HepG2 (cell line): Measurements from ENCODE around the gene SESN1. TPM values are rescaled to one million over a fixed set of nuclear protein-coding genes. Genes with fewer than 3 reads are reported as not detected.

Source experiments
- CEBPB ChIP-seq: IDR thresholded peaks from 2 replicates; pipeline ENCODE4 v1.6.1; 2011; ENCODE audit warnings: low read depth, low read length, improper control_type of control experiment, borderline replicate concordance
- FOXA1 ChIP-seq, 2 experiments: fragments of 450-650 bp in 1 of 2; sonication (generic) in 1 of 2; formaldehyde crosslinking in 1 of 2; IDR thresholded peaks; 2 replicates each; pipeline versions ENCODE4 v1.4.0 to v1.6.1; 2016 to 2020; ENCODE audit warnings: missing genetic modification reagents in 1 of 2
- HNF4A ChIP-seq: sonication (generic); formaldehyde crosslinking; IDR thresholded peaks from 2 replicates; pipeline ENCODE4 v1.4.0; 2020; ENCODE audit warnings: missing genetic modification reagents
- JARID2 ChIP-seq: sonication (generic); formaldehyde crosslinking; IDR thresholded peaks from 2 replicates; pipeline ENCODE4 v1.8.1; 2023; ENCODE audit warnings: missing genetic modification reagents, inconsistent platforms; ENCODE audit not compliant: insufficient replicate concordance
- KLF11 ChIP-seq: IDR thresholded peaks from 2 replicates; pipeline ENCODE4 v1.6.1; 2016; ENCODE audit warnings: missing compliant biosample characterization
- MBNL3 ChIP-seq: fragments of 250-450 bp; sonication (Bioruptor Pico); conservative IDR thresholded peaks from 2 replicates; pipeline ENCODE4 v1.8.0; 2022; ENCODE audit warnings: mild to moderate bottlenecking, inconsistent platforms
- NCOA1 ChIP-seq: sonication (generic); formaldehyde crosslinking; IDR thresholded peaks from 2 replicates; pipeline ENCODE4 v1.9.0; 2021; ENCODE audit warnings: missing genetic modification reagents
- RCOR2 ChIP-seq: IDR thresholded peaks from 2 replicates; pipeline ENCODE4 v1.6.1; 2016; ENCODE audit warnings: missing biosample characterization, missing genetic modification reagents
- SATB2 ChIP-seq: sonication (generic); formaldehyde crosslinking; IDR thresholded peaks from 2 replicates; pipeline ENCODE4 v1.5.0; 2020; ENCODE audit warnings: missing genetic modification reagents
- SP4 ChIP-seq: sonication (generic); formaldehyde crosslinking; IDR thresholded peaks from 2 replicates; pipeline ENCODE4 v1.8.1; 2023; ENCODE audit warnings: mild to moderate bottlenecking, missing genetic modification reagents
- WIZ ChIP-seq: sonication (generic); formaldehyde crosslinking; IDR thresholded peaks from 2 replicates; pipeline ENCODE4 v1.5.1; 2020; ENCODE audit warnings: mild to moderate bottlenecking, missing genetic modification reagents
- ZNF33A ChIP-seq: sonication (generic); formaldehyde crosslinking; IDR thresholded peaks from 2 replicates; pipeline ENCODE4 v1.5.1; 2020; ENCODE audit warnings: missing genetic modification reagents, mild to moderate bottlenecking, moderate library complexity, borderline replicate concordance
- ZNF616 ChIP-seq: sonication (generic); formaldehyde crosslinking; IDR thresholded peaks from 2 replicates; pipeline ENCODE4 v1.5.0; 2020; ENCODE audit warnings: low read depth, mild to moderate bottlenecking, missing genetic modification reagents
- ZNF747 ChIP-seq: sonication (generic); formaldehyde crosslinking; IDR thresholded peaks from 2 replicates; pipeline ENCODE4 v1.8.1; 2023; ENCODE audit warnings: missing genetic modification reagents, mild to moderate bottlenecking, borderline replicate concordance
- ZSCAN21 ChIP-seq: sonication (generic); formaldehyde crosslinking; IDR thresholded peaks from 2 replicates; pipeline ENCODE4 v1.8.0; 2022; ENCODE audit warnings: mild to moderate bottlenecking, missing genetic modification reagents, moderate library complexity, borderline replicate concordance
- polyA plus RNA-seq, 8 experiments: library from polyadenylated mRNA; depleted of rRNA in 3 of 8; stranded (reverse) in 7 of 8; unstranded in 1 of 8; fragments of >200 nt; fragmentation: Illumina TruSeq in 4 of 8; extraction: Trizol in 4 of 8; gene quantifications; 2 replicates each; pipeline versions ENCODE4 v1.2.1 to v1.2.3, GENCODE V29; 2011 to 2016; ENCODE audit warnings: low read depth in 4 of 8, missing spikeins in 1 of 8, mixed read lengths in 1 of 8; ENCODE audit not compliant: insufficient read depth in 1 of 8
- total RNA-seq, 5 experiments: library from RNA; depleted of rRNA; stranded (reverse); fragments of >200 nt; fragmentation: Illumina TruSeq; extraction: Trizol; gene quantifications; 2 replicates each; pipeline ENCODE4 v1.2.3, GENCODE V29; 2016; ENCODE audit warnings: low read depth in 1 of 5
- TF ChIP-seq, protein P1 (sequence below), 2 experiments: fragments of 450-650 bp in 1 of 2; sonication (generic) in 1 of 2; formaldehyde crosslinking; IDR thresholded peaks; 2 replicates each; pipeline versions ENCODE4 v1.5.0 to v1.8.0; 2020 to 2022; ENCODE audit warnings: mild to moderate bottlenecking in 1 of 2, missing genetic modification reagents in 1 of 2
- TF ChIP-seq, protein P2 (sequence below): sonication (generic); formaldehyde crosslinking; IDR thresholded peaks from 2 replicates; pipeline ENCODE4 v1.5.0; 2020; ENCODE audit warnings: missing genetic modification reagents
- TF ChIP-seq, protein P3 (sequence below): sonication (generic); formaldehyde crosslinking; IDR thresholded peaks from 2 replicates; pipeline ENCODE4 v1.5.1; 2020; ENCODE audit warnings: missing genetic modification reagents, mild to moderate bottlenecking, borderline replicate concordance
- TF ChIP-seq, protein P4 (sequence below): IDR thresholded peaks from 2 replicates; pipeline ENCODE4 v1.6.1; 2016; ENCODE audit warnings: missing compliant biosample characterization, missing genetic modification reagents, borderline replicate concordance
- TF ChIP-seq, protein P5 (sequence below): sonication (generic); formaldehyde crosslinking; IDR thresholded peaks from 2 replicates; pipeline ENCODE4 v1.4.0; 2020; ENCODE audit warnings: mild to moderate bottlenecking, low read depth, missing genetic modification reagents
- TF ChIP-seq, protein P6 (sequence below): sonication (generic); formaldehyde crosslinking; conservative IDR thresholded peaks from 2 replicates; pipeline ENCODE4 v1.4.0; 2020; ENCODE audit warnings: missing genetic modification reagents

The SESN1 gene
- total and polyA plus RNA-seq, 2 of the 13 experiments (the other 11 are each of a cell fraction or from before 2014, with no cell fraction given) = 24.9 to 44.7 TPM

DNA sequence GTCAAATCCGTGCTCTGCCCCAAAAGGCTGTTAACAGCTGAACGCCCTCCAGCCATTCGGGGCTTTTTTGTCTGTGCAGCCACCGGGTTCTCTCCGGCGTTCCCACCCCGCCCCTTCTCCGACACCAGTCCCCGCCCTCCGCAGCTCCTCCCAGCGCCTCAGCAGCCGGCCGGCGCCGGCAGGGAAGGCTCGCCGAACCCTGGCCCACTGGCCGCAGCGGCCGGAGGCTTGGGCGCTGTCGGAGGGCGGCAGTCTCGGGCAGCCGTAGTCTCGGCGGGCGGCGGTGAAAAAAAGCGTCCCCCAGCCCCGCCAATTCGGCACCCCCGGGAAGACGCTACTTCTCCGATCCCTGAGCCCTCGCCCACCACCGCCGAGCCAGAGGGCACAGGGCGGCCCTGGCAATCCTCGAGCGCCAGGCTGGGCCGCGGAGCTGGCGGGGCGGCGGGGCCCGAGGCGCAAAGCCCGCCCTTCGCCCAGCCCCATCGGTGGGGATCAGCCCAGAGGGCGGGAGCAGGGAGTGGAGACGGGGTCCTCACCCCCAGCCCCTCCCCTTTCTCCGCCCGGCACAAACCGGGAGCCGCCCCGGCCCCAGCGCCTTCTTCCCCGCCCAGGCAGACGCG lies at the start of gene SESN1 (continued):
- TF ChIP-seq, protein P1, sequence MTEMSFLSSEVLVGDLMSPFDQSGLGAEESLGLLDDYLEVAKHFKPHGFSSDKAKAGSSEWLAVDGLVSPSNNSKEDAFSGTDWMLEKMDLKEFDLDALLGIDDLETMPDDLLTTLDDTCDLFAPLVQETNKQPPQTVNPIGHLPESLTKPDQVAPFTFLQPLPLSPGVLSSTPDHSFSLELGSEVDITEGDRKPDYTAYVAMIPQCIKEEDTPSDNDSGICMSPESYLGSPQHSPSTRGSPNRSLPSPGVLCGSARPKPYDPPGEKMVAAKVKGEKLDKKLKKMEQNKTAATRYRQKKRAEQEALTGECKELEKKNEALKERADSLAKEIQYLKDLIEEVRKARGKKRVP (CRISPR knock-in tag; IDR thresholded peaks at IDR 0.05) = no peak
- TF ChIP-seq KLF11 (CRISPR knock-in tag) (0 out of 2 replicates have a peak, but pooled peaks have one; percentile 40), ZSCAN21 (CRISPR knock-in tag) (peak; percentile 93; the same call in 1 of the 2 replicates), SATB2 (CRISPR knock-in tag) (no peak), MBNL3 (no peak), ZNF616 (CRISPR knock-in tag) (peak; percentile 52), ZNF33A (CRISPR knock-in tag) (no peak; the same call in 1 of the 2 replicates), WIZ (CRISPR knock-in tag) (no peak; the same call in 1 of the 2 replicates), FOXA1 (IDR thresholded peaks at IDR 0.05) (no peak), FOXA1 (CRISPR knock-in tag; IDR thresholded peaks at IDR 0.05) (0 out of 2 replicates have a peak, but pooled peaks have one; percentile 14), CEBPB (no peak), ZNF747 (CRISPR knock-in tag) (peak; percentile 78; the same call in 1 of the 2 replicates), RCOR2 (CRISPR knock-in tag) (no peak), HNF4A (CRISPR knock-in tag) (no peak), JARID2 (CRISPR knock-in tag) (no peak), SP4 (CRISPR knock-in tag) (peak; percentile 90), NCOA1 (CRISPR knock-in tag) (no peak)
- TF ChIP-seq, protein P2, sequence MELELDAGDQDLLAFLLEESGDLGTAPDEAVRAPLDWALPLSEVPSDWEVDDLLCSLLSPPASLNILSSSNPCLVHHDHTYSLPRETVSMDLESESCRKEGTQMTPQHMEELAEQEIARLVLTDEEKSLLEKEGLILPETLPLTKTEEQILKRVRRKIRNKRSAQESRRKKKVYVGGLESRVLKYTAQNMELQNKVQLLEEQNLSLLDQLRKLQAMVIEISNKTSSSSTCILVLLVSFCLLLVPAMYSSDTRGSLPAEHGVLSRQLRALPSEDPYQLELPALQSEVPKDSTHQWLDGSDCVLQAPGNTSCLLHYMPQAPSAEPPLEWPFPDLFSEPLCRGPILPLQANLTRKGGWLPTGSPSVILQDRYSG (CRISPR knock-in tag) = peak; percentile 49; the same call in 1 of the 2 replicates
- TF ChIP-seq, protein P3, sequence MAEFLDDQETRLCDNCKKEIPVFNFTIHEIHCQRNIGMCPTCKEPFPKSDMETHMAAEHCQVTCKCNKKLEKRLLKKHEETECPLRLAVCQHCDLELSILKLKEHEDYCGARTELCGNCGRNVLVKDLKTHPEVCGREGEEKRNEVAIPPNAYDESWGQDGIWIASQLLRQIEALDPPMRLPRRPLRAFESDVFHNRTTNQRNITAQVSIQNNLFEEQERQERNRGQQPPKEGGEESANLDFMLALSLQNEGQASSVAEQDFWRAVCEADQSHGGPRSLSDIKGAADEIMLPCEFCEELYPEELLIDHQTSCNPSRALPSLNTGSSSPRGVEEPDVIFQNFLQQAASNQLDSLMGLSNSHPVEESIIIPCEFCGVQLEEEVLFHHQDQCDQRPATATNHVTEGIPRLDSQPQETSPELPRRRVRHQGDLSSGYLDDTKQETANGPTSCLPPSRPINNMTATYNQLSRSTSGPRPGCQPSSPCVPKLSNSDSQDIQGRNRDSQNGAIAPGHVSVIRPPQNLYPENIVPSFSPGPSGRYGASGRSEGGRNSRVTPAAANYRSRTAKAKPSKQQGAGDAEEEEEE (CRISPR knock-in tag) = no peak
- TF ChIP-seq, protein P4, sequence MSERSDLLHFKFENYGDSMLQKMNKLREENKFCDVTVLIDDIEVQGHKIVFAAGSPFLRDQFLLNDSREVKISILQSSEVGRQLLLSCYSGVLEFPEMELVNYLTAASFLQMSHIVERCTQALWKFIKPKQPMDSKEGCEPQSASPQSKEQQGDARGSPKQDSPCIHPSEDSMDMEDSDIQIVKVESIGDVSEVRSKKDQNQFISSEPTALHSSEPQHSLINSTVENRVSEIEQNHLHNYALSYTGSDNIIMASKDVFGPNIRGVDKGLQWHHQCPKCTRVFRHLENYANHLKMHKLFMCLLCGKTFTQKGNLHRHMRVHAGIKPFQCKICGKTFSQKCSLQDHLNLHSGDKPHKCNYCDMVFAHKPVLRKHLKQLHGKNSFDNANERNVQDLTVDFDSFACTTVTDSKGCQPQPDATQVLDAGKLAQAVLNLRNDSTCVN = no peak
- TF ChIP-seq, protein P5, sequence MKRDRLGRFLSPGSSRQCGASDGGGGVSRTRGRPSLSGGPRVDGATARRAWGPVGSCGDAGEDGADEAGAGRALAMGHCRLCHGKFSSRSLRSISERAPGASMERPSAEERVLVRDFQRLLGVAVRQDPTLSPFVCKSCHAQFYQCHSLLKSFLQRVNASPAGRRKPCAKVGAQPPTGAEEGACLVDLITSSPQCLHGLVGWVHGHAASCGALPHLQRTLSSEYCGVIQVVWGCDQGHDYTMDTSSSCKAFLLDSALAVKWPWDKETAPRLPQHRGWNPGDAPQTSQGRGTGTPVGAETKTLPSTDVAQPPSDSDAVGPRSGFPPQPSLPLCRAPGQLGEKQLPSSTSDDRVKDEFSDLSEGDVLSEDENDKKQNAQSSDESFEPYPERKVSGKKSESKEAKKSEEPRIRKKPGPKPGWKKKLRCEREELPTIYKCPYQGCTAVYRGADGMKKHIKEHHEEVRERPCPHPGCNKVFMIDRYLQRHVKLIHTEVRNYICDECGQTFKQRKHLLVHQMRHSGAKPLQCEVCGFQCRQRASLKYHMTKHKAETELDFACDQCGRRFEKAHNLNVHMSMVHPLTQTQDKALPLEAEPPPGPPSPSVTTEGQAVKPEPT (CRISPR knock-in tag) = no peak; the same call in none of the 2 replicates
- TF ChIP-seq, protein P6, sequence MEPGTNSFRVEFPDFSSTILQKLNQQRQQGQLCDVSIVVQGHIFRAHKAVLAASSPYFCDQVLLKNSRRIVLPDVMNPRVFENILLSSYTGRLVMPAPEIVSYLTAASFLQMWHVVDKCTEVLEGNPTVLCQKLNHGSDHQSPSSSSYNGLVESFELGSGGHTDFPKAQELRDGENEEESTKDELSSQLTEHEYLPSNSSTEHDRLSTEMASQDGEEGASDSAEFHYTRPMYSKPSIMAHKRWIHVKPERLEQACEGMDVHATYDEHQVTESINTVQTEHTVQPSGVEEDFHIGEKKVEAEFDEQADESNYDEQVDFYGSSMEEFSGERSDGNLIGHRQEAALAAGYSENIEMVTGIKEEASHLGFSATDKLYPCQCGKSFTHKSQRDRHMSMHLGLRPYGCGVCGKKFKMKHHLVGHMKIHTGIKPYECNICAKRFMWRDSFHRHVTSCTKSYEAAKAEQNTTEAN (CRISPR knock-in tag) = no peak
